ENCODE results near the gene PLEKHA4.

- TF ChIP-seq CTCF (IDR thresholded peaks at IDR 0.05) (peak in 1 of 5 experiments; percentile 17), POLR2A (IDR thresholded peaks at IDR 0.05) (no peak), POLR2AphosphoS5 (IDR thresholded peaks at IDR 0.05) (peak in 1 of 3 donors; percentile 12), EP300 (IDR thresholded peaks at IDR 0.05; ENCODE audit: low read depth) (no peak)
Observed at GRCh38 chr19:48874303-48875135, 6.1 kb upstream of the PLEKHA4 start.

Data from transverse colon (tissue), 4 donors.